Osteocyte (in vitro differentiated cells): ENCODE measurements around the gene PTPRF. TPM values are rescaled to one million over a fixed set of nuclear protein-coding genes. Genes with fewer than 3 reads are reported as not detected.

ENCODE experiments used
- DNase-seq: peaks from one replicate; pipeline ENCODE4 v3.0.0; 2021; ENCODE audit warnings: mixed read lengths; ENCODE audit not compliant: unreplicated experiment; ENCODE audit errors: extremely low spot score
- H3K27ac Mint-ChIP-seq: one replicate; pipeline ENCODE4 v1.8.0; 2021; ENCODE audit warnings: mild to moderate bottlenecking, mixed read lengths; ENCODE audit not compliant: unreplicated experiment
- H3K27me3 Mint-ChIP-seq: one replicate; pipeline ENCODE4 v1.8.0; 2021; ENCODE audit warnings: mixed read lengths; ENCODE audit not compliant: unreplicated experiment
- H3K36me3 Mint-ChIP-seq: one replicate; pipeline ENCODE4 v1.8.0; 2021; ENCODE audit warnings: mixed read lengths; ENCODE audit not compliant: unreplicated experiment
- H3K4me1 Mint-ChIP-seq: one replicate; pipeline ENCODE4 v1.8.0; 2021; ENCODE audit warnings: mixed read lengths; ENCODE audit not compliant: unreplicated experiment
- H3K4me3 Mint-ChIP-seq: one replicate; pipeline ENCODE4 v1.8.0; 2021; ENCODE audit warnings: mild to moderate bottlenecking, moderate library complexity, mixed read lengths; ENCODE audit not compliant: unreplicated experiment
- H3K9me3 Mint-ChIP-seq: one replicate; pipeline ENCODE4 v1.8.0; 2021; ENCODE audit warnings: mixed read lengths; ENCODE audit not compliant: unreplicated experiment
- total RNA-seq: library from RNA; stranded (reverse); gene quantifications from 2 replicates; pipeline ENCODE4 v1.2.1, GENCODE V29; 2021
- TF ChIP-seq, protein P1 (sequence below): fragments of 200-600 bp; sonication (generic); IDR thresholded peaks from 2 replicates; pipeline ENCODE4 v1.5.0; 2021; ENCODE audit warnings: antibody characterized with exemption, mild to moderate bottlenecking, moderate library complexity

The PTPRF gene
- total RNA-seq, 1 donor from 2014 or later, result 37.3 TPM

DNA sequence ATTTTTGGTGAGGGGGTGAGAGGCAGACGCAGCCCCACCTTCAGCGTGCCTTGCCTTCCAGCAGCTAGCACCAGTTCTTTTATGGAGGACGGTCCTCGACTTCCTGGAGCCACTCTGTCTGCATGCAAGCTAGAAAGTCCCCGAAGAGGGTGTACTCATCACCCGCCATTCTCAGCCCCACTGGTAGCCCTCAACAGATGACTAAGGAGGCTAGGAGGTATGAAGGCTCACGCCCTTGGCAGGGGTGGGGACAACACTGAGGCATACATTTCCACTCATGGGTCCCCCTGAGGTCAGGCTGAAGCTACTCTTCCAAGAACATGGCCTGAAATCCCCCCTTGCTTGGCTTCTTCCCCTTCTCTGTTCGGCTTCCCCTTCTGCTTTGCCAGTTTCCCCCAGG lies 8.9 kb upstream of the PTPRF start:
- no peak overlapping the region for H3K27ac Mint-ChIP-seq
- no peaks in the 10 kb centered on the region for H3K36me3 Mint-ChIP-seq
- peaks cover 8% of the 10 kb centered on the region for H3K27me3 Mint-ChIP-seq
- TF ChIP-seq, protein P1, sequence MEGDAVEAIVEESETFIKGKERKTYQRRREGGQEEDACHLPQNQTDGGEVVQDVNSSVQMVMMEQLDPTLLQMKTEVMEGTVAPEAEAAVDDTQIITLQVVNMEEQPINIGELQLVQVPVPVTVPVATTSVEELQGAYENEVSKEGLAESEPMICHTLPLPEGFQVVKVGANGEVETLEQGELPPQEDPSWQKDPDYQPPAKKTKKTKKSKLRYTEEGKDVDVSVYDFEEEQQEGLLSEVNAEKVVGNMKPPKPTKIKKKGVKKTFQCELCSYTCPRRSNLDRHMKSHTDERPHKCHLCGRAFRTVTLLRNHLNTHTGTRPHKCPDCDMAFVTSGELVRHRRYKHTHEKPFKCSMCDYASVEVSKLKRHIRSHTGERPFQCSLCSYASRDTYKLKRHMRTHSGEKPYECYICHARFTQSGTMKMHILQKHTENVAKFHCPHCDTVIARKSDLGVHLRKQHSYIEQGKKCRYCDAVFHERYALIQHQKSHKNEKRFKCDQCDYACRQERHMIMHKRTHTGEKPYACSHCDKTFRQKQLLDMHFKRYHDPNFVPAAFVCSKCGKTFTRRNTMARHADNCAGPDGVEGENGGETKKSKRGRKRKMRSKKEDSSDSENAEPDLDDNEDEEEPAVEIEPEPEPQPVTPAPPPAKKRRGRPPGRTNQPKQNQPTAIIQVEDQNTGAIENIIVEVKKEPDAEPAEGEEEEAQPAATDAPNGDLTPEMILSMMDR, result no peak
- H3K9me3 Mint-ChIP-seq, result no peaks in the 10 kb centered on the region
- peaks cover 4% of the 10 kb centered on the region for H3K4me1 Mint-ChIP-seq
- H3K4me3 Mint-ChIP-seq, result no peak overlapping the region
- DNase-seq, result no peak

DNA sequence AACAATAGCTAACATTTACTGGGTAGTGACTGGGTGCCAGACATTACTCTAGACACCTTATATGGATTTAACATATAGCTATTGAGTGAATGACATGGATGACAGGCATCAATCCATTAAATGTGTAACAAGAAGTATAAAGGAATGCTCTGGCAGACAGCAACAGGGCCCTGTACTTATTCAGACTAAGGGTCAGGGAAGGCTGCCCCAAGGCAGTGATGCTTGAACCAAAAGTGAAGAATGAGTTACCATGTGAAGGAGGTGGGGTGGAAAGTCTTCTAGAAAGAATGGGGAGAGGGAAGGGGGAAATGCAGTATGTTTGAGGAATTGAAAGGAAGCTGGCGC lies 8.3 kb upstream of the PTPRF start:
- Mint-ChIP-seq H3K9me3 (no peaks in the 10 kb centered on the region), H3K27ac (no peak overlapping the region), H3K36me3 (no peaks in the 10 kb centered on the region), H3K4me1 (peaks cover 4% of the 10 kb centered on the region), H3K4me3 (no peak overlapping the region), H3K27me3 (peaks cover 8% of the 10 kb centered on the region)
- TF ChIP-seq, protein P1, result no peak
- no peak for DNase-seq

DNA sequence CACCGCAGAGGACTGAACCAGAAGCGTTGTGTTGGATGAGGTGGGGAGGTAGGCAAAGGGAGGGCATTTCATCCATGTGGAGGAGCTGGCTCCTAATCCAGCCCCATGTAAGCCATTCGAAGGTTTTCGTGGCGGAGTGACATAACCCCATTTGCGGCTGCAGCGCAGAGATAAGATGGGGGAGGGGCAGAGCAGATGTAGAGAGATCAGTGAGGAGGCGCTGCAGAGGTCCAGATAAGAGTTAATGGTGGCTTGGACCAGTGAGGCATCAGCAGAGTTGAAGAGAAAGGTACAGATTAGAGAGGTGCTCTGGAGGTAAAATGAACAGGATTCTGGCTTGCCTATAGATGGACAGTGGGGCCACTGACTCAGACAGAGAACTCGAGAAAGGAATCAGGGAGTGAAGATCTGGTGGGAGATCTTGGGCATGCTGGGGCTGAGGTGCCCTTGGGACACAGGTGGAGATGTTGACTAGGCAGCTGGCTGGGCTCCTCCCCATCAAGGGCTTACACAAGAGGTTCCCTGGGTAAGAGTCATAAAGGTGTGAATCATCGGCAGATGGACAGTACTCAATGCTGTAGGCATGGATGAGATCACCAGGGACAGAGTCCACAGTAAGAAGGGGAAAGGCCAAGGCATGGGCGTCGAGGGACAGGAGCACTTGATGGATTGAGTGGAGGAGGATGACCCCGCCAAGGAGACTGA lies 7.8 kb upstream of the PTPRF start:
- DNase-seq, result no peak
- Mint-ChIP-seq H3K4me3 (no peak overlapping the region), H3K27me3 (peaks cover 8% of the 10 kb centered on the region), H3K4me1 (peaks cover 4% of the 10 kb centered on the region), H3K9me3 (no peaks in the 10 kb centered on the region), H3K27ac (no peak overlapping the region), H3K36me3 (no peaks in the 10 kb centered on the region)
- TF ChIP-seq, protein P1, result no peak

DNA sequence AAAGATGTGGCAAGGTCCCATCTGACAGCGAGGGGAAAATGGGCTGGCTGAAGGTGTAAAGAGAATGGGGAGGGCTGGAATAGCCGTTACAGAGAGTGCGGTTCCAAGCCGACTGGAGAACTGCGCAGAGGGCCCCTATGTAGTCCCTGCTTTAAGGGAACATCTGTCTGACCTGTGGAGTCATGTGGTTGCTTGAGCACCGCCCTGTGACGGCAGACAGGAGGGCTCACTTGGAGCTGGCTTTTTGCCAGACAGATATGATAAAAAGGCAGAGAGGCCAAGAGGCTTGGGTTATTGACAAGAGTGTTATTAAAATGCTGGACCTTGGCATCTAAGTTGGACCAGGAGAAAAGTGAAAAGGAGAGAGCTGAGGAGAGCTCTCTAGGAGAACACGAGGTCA lies 5.9 kb upstream of the PTPRF start:
- Mint-ChIP-seq H3K9me3 (no peaks in the 10 kb centered on the region), H3K4me1 (peaks cover 6% of the 10 kb centered on the region)
- TF ChIP-seq, protein P1, result no peak

DNA sequence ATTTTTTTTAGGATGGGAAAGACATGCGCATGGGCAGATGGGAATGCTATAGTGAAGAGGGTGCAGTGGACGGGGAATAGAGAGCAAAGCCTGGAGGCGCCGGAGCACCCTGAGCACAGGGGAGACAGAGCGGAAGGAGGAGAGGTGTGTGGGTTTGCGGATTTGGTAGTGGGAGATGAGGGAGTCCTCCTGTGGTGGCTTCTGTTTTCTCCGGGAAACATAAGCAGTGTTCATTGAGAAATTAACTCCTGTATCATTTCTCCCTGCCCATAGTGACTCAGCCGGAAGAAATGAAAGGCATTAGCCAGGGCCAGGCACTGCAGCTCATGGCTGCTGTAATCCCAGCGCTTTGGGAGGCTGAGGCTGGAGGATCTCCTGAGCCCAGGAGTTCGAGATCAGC lies 4.7 kb upstream of the PTPRF start:
- Mint-ChIP-seq H3K4me3 (no peak overlapping the region), H3K9me3 (no peaks in the 10 kb centered on the region), H3K27me3 (no peaks in the 10 kb centered on the region), H3K4me1 (peaks cover 10% of the 10 kb centered on the region), H3K36me3 (no peaks in the 10 kb centered on the region), H3K27ac (no peak overlapping the region)
- no peak for DNase-seq
- TF ChIP-seq, protein P1, result no peak

More for the DNA sequence above, 5.9 kb upstream of the PTPRF start:
- H3K36me3 Mint-ChIP-seq, result no peaks in the 10 kb centered on the region
- no peak for DNase-seq
- H3K27me3 Mint-ChIP-seq, result no peaks in the 10 kb centered on the region
- H3K27ac Mint-ChIP-seq, result no peak overlapping the region
- H3K4me3 Mint-ChIP-seq, result no peak overlapping the region
